K562 (cell line): ENCODE measurements around the gene SMIM35. TPM values are rescaled to one million over a fixed set of nuclear protein-coding genes. Genes with fewer than 3 reads are reported as not detected.
A peak's percentile ranks its signal among the peaks of the same experiment; 100 is the strongest.

Experiments used
- ATF1 ChIP-seq, 2 experiments: fragments of 450-650 bp in 1 of 2; IDR thresholded peaks; 2 replicates each; pipeline ENCODE4 v1.6.1; 2016; ENCODE audit warnings: missing compliant biosample characterization in 1 of 2, missing genetic modification characterization in 1 of 2
- CBFA2T3 ChIP-seq: fragments of 450-650 bp; IDR thresholded peaks from 2 replicates; pipeline ENCODE4 v1.6.1; 2017
- CTBP1 ChIP-seq: fragments of 450-650 bp; IDR thresholded peaks from 2 replicates; pipeline ENCODE4 v1.6.1; 2016; ENCODE audit warnings: borderline replicate concordance
- GATAD2A ChIP-seq: fragments of 450-650 bp; IDR thresholded peaks from 2 replicates; pipeline ENCODE4 v1.6.1; 2017
- HDAC1 ChIP-seq, 2 experiments: fragments of 450-650 bp; IDR thresholded peaks; 2 replicates each; pipeline ENCODE4 v1.6.1; 2016 to 2017; ENCODE audit warnings: inconsistent platforms in 1 of 2, mild to moderate bottlenecking in 1 of 2, moderate library complexity in 1 of 2
- HMGN3 ChIP-seq: IDR thresholded peaks from 2 replicates; pipeline ENCODE4 v1.6.1; 2011; ENCODE audit warnings: borderline replicate concordance, low read depth, mild to moderate bottlenecking, mixed read lengths, low read length; ENCODE audit not compliant: insufficient read length; ENCODE audit errors: extremely low read depth
- KAT7 ChIP-seq: sonication (generic); formaldehyde crosslinking; IDR thresholded peaks from 2 replicates; pipeline ENCODE4 v1.8.0; 2022; ENCODE audit warnings: missing genetic modification reagents, mild to moderate bottlenecking, borderline replicate concordance
- L3MBTL2 ChIP-seq: fragments of 450-650 bp; IDR thresholded peaks from 2 replicates; pipeline ENCODE4 v1.6.1; 2016; ENCODE audit warnings: mild to moderate bottlenecking, moderate library complexity
- POLR2A ChIP-seq: fragments of 450-650 bp; conservative IDR thresholded peaks from 2 replicates; pipeline ENCODE4 v1.6.1; 2016
- RBBP5 ChIP-seq: fragments of 200-600 bp; sonication (generic); IDR thresholded peaks from 2 replicates; pipeline ENCODE4 v1.6.1; 2012; ENCODE audit warnings: borderline replicate concordance, mild to moderate bottlenecking, low read length, control low read depth, inconsistent platforms; ENCODE audit not compliant: insufficient read depth, poor library complexity, severe bottlenecking
- THRA ChIP-seq: fragments of 450-650 bp; IDR thresholded peaks from 2 replicates; pipeline ENCODE4 v1.6.1; 2017; ENCODE audit warnings: mild to moderate bottlenecking, moderate library complexity
- YY1 ChIP-seq, 3 experiments: IDR thresholded peaks; 2 replicates each; pipeline ENCODE4 v1.6.1; 2011; ENCODE audit warnings: low read length in 2 of 3, mild to moderate bottlenecking in 2 of 3, moderate library complexity in 2 of 3, borderline replicate concordance in 1 of 3, control low read depth in 1 of 3, low read depth in 1 of 3; ENCODE audit not compliant: insufficient read depth in 3 of 3, insufficient replicate concordance in 2 of 3, control insufficient read depth in 1 of 3, insufficient read length in 1 of 3; ENCODE audit errors: extremely low read depth in 1 of 3
- ZNF24 ChIP-seq: fragments of 450-650 bp; IDR thresholded peaks from 2 replicates; pipeline ENCODE4 v1.6.1; 2016
- ZNF316 ChIP-seq: fragments of 450-650 bp; IDR thresholded peaks from 2 replicates; pipeline ENCODE4 v1.6.1; 2016
- ZNF592 ChIP-seq: fragments of 450-650 bp; IDR thresholded peaks from 2 replicates; pipeline ENCODE4 v1.6.1; 2017; ENCODE audit warnings: antibody characterized with exemption, mild to moderate bottlenecking
- ZNF717 ChIP-seq: fragments of 250-450 bp; sonication (Bioruptor Pico); IDR thresholded peaks from 2 replicates; pipeline ENCODE4 v1.5.0; 2021
- polyA plus RNA-seq, 8 experiments: library from polyadenylated mRNA; depleted of rRNA in 4 of 8; stranded (reverse) in 5 of 8; unstranded in 3 of 8; fragments of >200 nt; fragmentation: Nextera tagmentation in 2 of 8; fragmentation: Illumina TruSeq in 1 of 8; extraction: Ambion mirVana in 2 of 8; extraction: Trizol in 1 of 8; gene quantifications; 2 replicates each; pipeline versions ENCODE4 v1.2.1 to v1.2.3, GENCODE V29; 2011 to 2014; ENCODE audit warnings: inconsistent platforms in 1 of 8, missing spikeins in 1 of 8
- total RNA-seq, 7 experiments: library from RNA; depleted of rRNA in 6 of 7; stranded (reverse); fragments of >200 nt in 6 of 7; fragmentation: Illumina TruSeq in 2 of 7; extraction: Trizol in 2 of 7; gene quantifications; 2 replicates each; pipeline versions ENCODE4 v1.2.1 to v1.2.3, GENCODE V29; 2011 to 2021; ENCODE audit warnings: low replicate concordance in 1 of 7
- TF ChIP-seq, protein P1 (sequence below): fragments of 250-450 bp; sonication (Bioruptor Pico); IDR thresholded peaks from 2 replicates; pipeline ENCODE4 v1.5.0; 2021; ENCODE audit warnings: mild to moderate bottlenecking, borderline replicate concordance
- TF ChIP-seq, protein P2 (sequence below): fragments of 250-450 bp; sonication (Bioruptor Pico); IDR thresholded peaks from 2 replicates; pipeline ENCODE4 v1.5.0; 2021

SMIM35 gene
- total and polyA plus RNA-seq, 9 of the 15 experiments (the other 6 are each of a cell fraction or from before 2014, with no cell fraction given) = 0.03 TPM; not detected in 7

- peak; percentile 85 for TF ChIP-seq ZNF592
- TF ChIP-seq RBBP5 = peak; percentile 19
- 0 out of 2 replicates have a peak, but pooled peaks have one; percentile 14 for TF ChIP-seq ZNF24
- TF ChIP-seq ATF1 (CRISPR knock-in tag; IDR thresholded peaks at IDR 0.05) = no peak
- TF ChIP-seq ATF1 (tag; IDR thresholded peaks at IDR 0.05) = peak; percentile 36; the same call in 1 of the 2 replicates
- peak; percentile 66 for TF ChIP-seq CTBP1
- TF ChIP-seq THRA = peak; percentile 59; the same call in 1 of the 2 replicates
- TF ChIP-seq ZNF717 (CRISPR knock-in tag) = no peak
- TF ChIP-seq L3MBTL2 = peak; percentile 34
- TF ChIP-seq ZNF316 = peak; percentile 41; the same call in 1 of the 2 replicates
- TF ChIP-seq CBFA2T3 = peak; percentile 87
- TF ChIP-seq HDAC1 (IDR thresholded peaks at IDR 0.05) = 0 out of 4 replicates have a peak, but pooled peaks of 1 of the 2 experiments have one; percentile 19
- TF ChIP-seq, protein P1, sequence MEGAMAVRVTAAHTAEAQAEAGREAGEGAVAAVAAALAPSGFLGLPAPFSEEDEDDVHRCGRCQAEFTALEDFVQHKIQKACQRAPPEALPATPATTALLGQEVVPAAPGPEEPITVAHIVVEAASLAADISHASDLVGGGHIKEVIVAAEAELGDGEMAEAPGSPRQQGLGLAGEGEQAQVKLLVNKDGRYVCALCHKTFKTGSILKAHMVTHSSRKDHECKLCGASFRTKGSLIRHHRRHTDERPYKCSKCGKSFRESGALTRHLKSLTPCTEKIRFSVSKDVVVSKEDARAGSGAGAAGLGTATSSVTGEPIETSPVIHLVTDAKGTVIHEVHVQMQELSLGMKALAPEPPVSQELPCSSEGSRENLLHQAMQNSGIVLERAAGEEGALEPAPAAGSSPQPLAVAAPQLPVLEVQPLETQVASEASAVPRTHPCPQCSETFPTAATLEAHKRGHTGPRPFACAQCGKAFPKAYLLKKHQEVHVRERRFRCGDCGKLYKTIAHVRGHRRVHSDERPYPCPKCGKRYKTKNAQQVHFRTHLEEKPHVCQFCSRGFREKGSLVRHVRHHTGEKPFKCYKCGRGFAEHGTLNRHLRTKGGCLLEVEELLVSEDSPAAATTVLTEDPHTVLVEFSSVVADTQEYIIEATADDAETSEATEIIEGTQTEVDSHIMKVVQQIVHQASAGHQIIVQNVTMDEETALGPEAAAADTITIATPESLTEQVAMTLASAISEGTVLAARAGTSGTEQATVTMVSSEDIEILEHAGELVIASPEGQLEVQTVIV (CRISPR knock-in tag) = no peak
- TF ChIP-seq, protein P2, sequence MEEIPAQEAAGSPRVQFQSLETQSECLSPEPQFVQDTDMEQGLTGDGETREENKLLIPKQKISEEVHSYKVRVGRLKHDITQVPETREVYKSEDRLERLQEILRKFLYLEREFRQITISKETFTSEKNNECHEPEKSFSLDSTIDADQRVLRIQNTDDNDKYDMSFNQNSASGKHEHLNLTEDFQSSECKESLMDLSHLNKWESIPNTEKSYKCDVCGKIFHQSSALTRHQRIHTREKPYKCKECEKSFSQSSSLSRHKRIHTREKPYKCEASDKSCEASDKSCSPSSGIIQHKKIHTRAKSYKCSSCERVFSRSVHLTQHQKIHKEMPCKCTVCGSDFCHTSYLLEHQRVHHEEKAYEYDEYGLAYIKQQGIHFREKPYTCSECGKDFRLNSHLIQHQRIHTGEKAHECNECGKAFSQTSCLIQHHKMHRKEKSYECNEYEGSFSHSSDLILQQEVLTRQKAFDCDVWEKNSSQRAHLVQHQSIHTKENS = no peak
- no peak for TF ChIP-seq KAT7 (CRISPR knock-in tag)
- peak in 2 of 3 experiments; percentile 25 to 83 for TF ChIP-seq YY1 (IDR thresholded peaks at IDR 0.05; ENCODE audit: borderline replicate concordance in 1 of 3, control insufficient read depth in 1 of 3, extremely low read depth in 1 of 3, insufficient read depth in 3 of 3, insufficient read length in 1 of 3, insufficient replicate concordance in 2 of 3, low read depth in 1 of 3, low read length in 2 of 3)
- no peak for TF ChIP-seq HMGN3
- TF ChIP-seq POLR2A = peak; percentile 58; the same call in 1 of the 2 replicates
- 0 out of 2 replicates have a peak, but pooled peaks have one; percentile 30 for TF ChIP-seq GATAD2A
These were observed 16.0 kb upstream of the SMIM35 start (continued) for GRCh38 chr11:118102721-118103261.
